Posterior vena cava (tissue), 2 donors: ENCODE data around the gene GGT1. TPM values are rescaled to one million over a fixed set of nuclear protein-coding genes. Genes with fewer than 3 reads are reported as not detected.
A peak's percentile ranks its signal among the peaks of the same experiment; 100 is the strongest.
"Not testable (repeated sequence)": the region's sequence is repeated elsewhere in the genome, so short reads cannot be mapped to it uniquely, and the experiment has no call there.

Experiments used
- DNase-seq: peaks from one replicate; pipeline ENCODE4 v3.0.0-alpha.2; 2020; ENCODE audit warnings: low spot score
- intact Hi-C, 2 donors: fragments of 100-400 bp; cut with DNase I; formaldehyde crosslinking; loops; one replicate each; pipeline versions ENCODE4 v1.14.1 to v1.14.2; 2022 to 2023
- total RNA-seq, 2 donors: library from RNA; stranded (reverse); fragmentation: NEBNext Ultra II Directional; extraction: Animal tissue kit (Norgen Biotek cat#: 25700); gene quantifications; one replicate each; pipeline ENCODE4 v1.2.1, GENCODE V29; 2021
- donor health status: DM: yes; HTN: yes; CAD: no.
- donor health status: DM: yes; HTN: yes; CAD: no.

The GGT1 gene
- total RNA-seq, 2 donors from 2014 or later, result 5.1 to 6.3 TPM

- intact Hi-C loops, result no loop called here
- DNase-seq, result peak; percentile 74
Measured at GRCh38 chr22:24583221-24584165, 19.5 kb upstream of the GGT1 start.

- peak; percentile 64 for DNase-seq
- intact Hi-C loops, result no loop called here
Measured at GRCh38 chr22:24584166-24584790, 18.7 kb upstream of the GGT1 start.

GRCh38 chr22:24584871-24585411, 18.1 kb upstream of the GGT1 start:
- peak; percentile 50 for DNase-seq
- intact Hi-C loops, result no loop called here

GRCh38 chr22:24585461-24585860, 17.5 kb upstream of the GGT1 start:
- intact Hi-C loops, result no loop called here
- DNase-seq, result peak; percentile 30

GRCh38 chr22:24585927-24586546, 17.0 kb upstream of the GGT1 start:
- peak; percentile 73 for DNase-seq
- intact Hi-C loops, result no loop called here

GRCh38 chr22:24587251-24587650, 15.7 kb upstream of the GGT1 start:
- DNase-seq, result peak; percentile 71
- intact Hi-C loops, result no loop called here

GRCh38 chr22:24587948-24588347, 15.0 kb upstream of the GGT1 start:
- DNase-seq, result peak; percentile 62
- intact Hi-C loops, result no loop called here

GRCh38 chr22:24588381-24588756, 14.6 kb upstream of the GGT1 start:
- intact Hi-C loops, result no loop called here
- DNase-seq, result peak; percentile 79

GRCh38 chr22:24588757-24589481, 14.1 kb upstream of the GGT1 start:
- peak; percentile 71 for DNase-seq
- intact Hi-C loops, result no loop called here

- peak; percentile 58 for DNase-seq
- intact Hi-C loops, result no loop called here
Measured at GRCh38 chr22:24589518-24590030, 13.4 kb upstream of the GGT1 start.

- intact Hi-C loops, result no loop called here
Measured at GRCh38 chr22:24590596-24591173, 12.3 kb upstream of the GGT1 start.

GRCh38 chr22:24591286-24591830, 11.6 kb upstream of the GGT1 start:
- intact Hi-C loops, result no loop called here
- DNase-seq, result peak; percentile 50

More at GRCh38 chr22:24590596-24591173, 12.3 kb upstream of the GGT1 start:
- DNase-seq, result peak; percentile 60

GRCh38 chr22:24592058-24592850, 10.7 kb upstream of the GGT1 start:
- intact Hi-C loops, result no loop called here
- DNase-seq, result peak; percentile 83

GRCh38 chr22:24592851-24593558, 10.0 kb upstream of the GGT1 start, which contains the start of gene LRRC75B:
LRRC75B (minus strand) TSS chr22:24593073; CDS start chr22:24593039, 34 bp downstream.
- intact Hi-C loops, result no loop called here
- DNase-seq, result peak; percentile 97

- intact Hi-C loops, DNase-seq: not testable (repeated sequence)
Measured at GRCh38 chr22:24593559-24593835, 9.5 kb upstream of the GGT1 start.

- intact Hi-C loops, result no loop called here
Measured at GRCh38 chr22:24593836-24594568, 9.0 kb upstream of the GGT1 start.

More at GRCh38 chr22:24593836-24594568, 9.0 kb upstream of the GGT1 start:
- DNase-seq, result peak; percentile 61
